Stimulated activated CD8-positive, alpha-beta memory T cell treated with anti-CD3 and anti-CD28 coated beads, Interleukin-15, amount 100 ng/mL, for 48 hours (primary cell): ENCODE measurements around the gene PPP1R11.
"Not testable (repeated sequence)": the region's sequence is repeated elsewhere in the genome, so short reads cannot be mapped to it uniquely, and the experiment has no call there.

Experiments used
- DNase-seq, 2 donors: peaks; one replicate each; pipeline ENCODE4 v3.0.0-alpha.2; 2020; ENCODE audit warnings: low read depth in 2 of 2

PPP1R11 gene

GRCh38 chr6:30097902-30098768 is 31.1 kb downstream of the PPP1R11 start:
- DNase-seq, result no peak

- DNase-seq, result no peak
Observed at GRCh38 chr6:30100154-30100553, 33.2 kb downstream of the PPP1R11 start.

GRCh38 chr6:30100585-30101443 is 33.8 kb downstream of the PPP1R11 start:
- DNase-seq, result no peak

GRCh38 chr6:30101444-30102413 is 34.7 kb downstream of the PPP1R11 start:
- DNase-seq, result peak; percentile 61

- no peak for DNase-seq
Observed at GRCh38 chr6:30102414-30102969, 35.5 kb downstream of the PPP1R11 start.

- peak; percentile 63 to 66 for DNase-seq
Observed at GRCh38 chr6:30102970-30103871, 36.2 kb downstream of the PPP1R11 start.

GRCh38 chr6:30103872-30104179 is 36.8 kb downstream of the PPP1R11 start:
- no peak for DNase-seq

- DNase-seq, result no peak
Observed at GRCh38 chr6:30104661-30105060, 37.7 kb downstream of the PPP1R11 start.

GRCh38 chr6:30111266-30111856 is 44.4 kb downstream of the PPP1R11 start:
- no peak for DNase-seq

GRCh38 chr6:30112402-30112994 is 45.5 kb downstream of the PPP1R11 start:
- DNase-seq, result no peak

- no peak for DNase-seq
Observed at GRCh38 chr6:30113003-30113759, 46.2 kb downstream of the PPP1R11 start, which contains the start of gene TRIM31. TSS of gene TRIM31 (minus strand) at chr6:30113090. CDS start at chr6:30112805, 285 bp downstream.

- no peak for DNase-seq
Observed at GRCh38 chr6:30113841-30114240, 46.8 kb downstream of the PPP1R11 start.

- DNase-seq, result no peak
Observed at GRCh38 chr6:30116724-30117123, 49.7 kb downstream of the PPP1R11 start.

GRCh38 chr6:30118691-30119090 is 51.7 kb downstream of the PPP1R11 start:
- DNase-seq, result not testable (repeated sequence)
